Loucy (cell line): Measurements from ENCODE around the gene KCND1.

Experiments used
- CTCF ChIP-seq: fragments of 200-600 bp; sonication (generic); conservative IDR thresholded peaks from 2 replicates; pipeline ENCODE4 v1.5.1; 2014; ENCODE audit warnings: mild to moderate bottlenecking, antibody characterized with exemption, low read length
- EZH2phosphoT487 ChIP-seq: fragments of 200-600 bp; IDR thresholded peaks from 2 replicates; pipeline ENCODE4 v1.6.1; 2018; ENCODE audit warnings: antibody characterized with exemption, mild to moderate bottlenecking, moderate library complexity, borderline replicate concordance

DNA sequence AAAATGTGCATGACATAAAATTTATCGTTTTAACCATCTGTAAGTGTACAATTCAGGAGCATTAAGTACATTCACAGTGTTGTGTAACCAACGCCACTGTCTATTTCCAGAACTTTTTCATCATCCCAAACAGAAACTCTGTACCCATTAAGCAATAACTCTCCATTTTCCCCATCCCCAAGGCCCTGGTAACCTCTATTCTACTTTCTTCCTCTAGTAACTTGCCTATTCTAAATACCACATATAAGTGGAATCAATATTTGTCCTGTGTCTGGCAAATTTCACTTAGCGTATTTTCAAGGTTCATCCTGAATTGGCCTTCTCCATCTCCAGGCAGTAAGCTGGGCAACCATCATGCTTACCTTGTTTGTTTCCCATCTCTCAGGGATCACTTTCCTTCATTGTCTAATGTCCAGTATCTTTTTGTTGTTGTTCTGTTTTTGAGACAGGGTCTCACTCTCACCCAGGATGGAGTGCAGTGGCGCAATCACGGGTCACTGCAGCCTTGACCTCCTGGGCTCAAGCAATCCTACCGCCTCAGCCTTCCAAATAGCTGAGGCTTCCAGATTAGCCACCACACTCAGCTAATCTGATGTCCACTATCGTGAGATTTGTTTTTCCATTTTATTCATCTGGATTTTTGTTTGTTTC lies 48.1 kb upstream of the KCND1 start:
- TF ChIP-seq CTCF (no peak), EZH2phosphoT487 (no peak)
